ENCODE data around the gene ZNF516.

ZNF516 gene

GRCh38 chr18:76335859-76336640, 159.0 kb downstream of the ZNF516 start:
- no peak overlapping the region for H4K91ac ChIP-seq (ENCODE audit: low read length)
- no peak overlapping the region for H3K4me2 ChIP-seq (ENCODE audit: low read length, poor library complexity, severe bottlenecking)
- no peak overlapping the region for H2BK5ac ChIP-seq (ENCODE audit: low read depth, low read length, poor library complexity, severe bottlenecking)
- H3K18ac ChIP-seq (ENCODE audit: low read depth in 1 of 2, low read length in 2 of 2) = no peak overlapping the region
- WGBS = 95% methylated on average over 9 of the region's 10 CpGs
- H3K14ac ChIP-seq (ENCODE audit: low read length in 2 of 2) = no peak overlapping the region
- DNase-seq = no peak
- no peaks in the 10 kb centered on the region for H3K27me3 ChIP-seq (ENCODE audit: control insufficient read depth in 1 of 2, insufficient read depth in 1 of 2, low read length in 2 of 2)
- no peak overlapping the region for H2BK15ac ChIP-seq (ENCODE audit: low read depth, poor library complexity, severe bottlenecking)
- H3K4me3 ChIP-seq (ENCODE audit: insufficient read depth in 1 of 2, low read depth in 1 of 2, low read length in 2 of 2) = no peak overlapping the region
- H2AK5ac ChIP-seq (ENCODE audit: low read length, severe bottlenecking) = no peak overlapping the region
- no peak overlapping the region for H2AFZ ChIP-seq (ENCODE audit: low read depth, low read length)
- H3K23ac ChIP-seq (ENCODE audit: low read length in 2 of 2) = no peak overlapping the region
- H2BK120ac ChIP-seq (ENCODE audit: low read depth, low read length) = no peak overlapping the region
- no peaks in the 10 kb centered on the region for H3K4me1 ChIP-seq (ENCODE audit: control insufficient read depth, insufficient read depth, low read depth, low read length)
- no peak overlapping the region for H3K4ac ChIP-seq (ENCODE audit: low read depth in 1 of 2, low read length in 2 of 2)
- no peak overlapping the region for H3K27ac ChIP-seq (ENCODE audit: low read length, poor library complexity, severe bottlenecking)
- H3K36me3 ChIP-seq (ENCODE audit: control insufficient read depth in 1 of 2, insufficient read depth in 2 of 2, low read depth in 1 of 2, low read length in 2 of 2) = no peaks in the 10 kb centered on the region
- no peak overlapping the region for H4K8ac ChIP-seq (ENCODE audit: low read length)
- H2BK12ac ChIP-seq (ENCODE audit: low read length in 2 of 2) = no peak overlapping the region
- H3K9me3 ChIP-seq (ENCODE audit: control insufficient read depth, low read length) = peaks cover 7% of the 10 kb centered on the region
- H3K79me1 ChIP-seq (replicated peaks; ENCODE audit: low read length, poor library complexity, severe bottlenecking) = no peaks in the 10 kb centered on the region
- no peak overlapping the region for H3K9ac ChIP-seq (ENCODE audit: low read length)

GRCh38 chr18:76328140-76328539, 166.9 kb downstream of the ZNF516 start:
- H3K4ac ChIP-seq (ENCODE audit: low read depth in 1 of 2, low read length in 2 of 2) = no peak overlapping the region
- no peaks in the 10 kb centered on the region for H3K4me1 ChIP-seq (ENCODE audit: control insufficient read depth, insufficient read depth, low read depth, low read length)
- no peak overlapping the region for H2AK5ac ChIP-seq (ENCODE audit: low read length, severe bottlenecking)
- 49% methylated on average over 4 of the region's 4 CpGs for WGBS
- no peak overlapping the region for H2BK120ac ChIP-seq (ENCODE audit: low read depth, low read length)
- peaks cover 0 to 5% of the 10 kb centered on the region in 2 experiments for H3K27me3 ChIP-seq (ENCODE audit: control insufficient read depth in 1 of 2, insufficient read depth in 1 of 2, low read length in 2 of 2)
- H3K79me1 ChIP-seq (replicated peaks; ENCODE audit: low read length, poor library complexity, severe bottlenecking) = no peaks in the 10 kb centered on the region
- peaks cover 26% of the 10 kb centered on the region for H3K9me3 ChIP-seq (ENCODE audit: control insufficient read depth, low read length)
- no peak overlapping the region for H3K4me3 ChIP-seq (ENCODE audit: insufficient read depth in 1 of 2, low read depth in 1 of 2, low read length in 2 of 2)
- no peak overlapping the region for H4K8ac ChIP-seq (ENCODE audit: low read length)
- H3K9ac ChIP-seq (ENCODE audit: low read length) = no peak overlapping the region
- H3K18ac ChIP-seq (ENCODE audit: low read depth in 1 of 2, low read length in 2 of 2) = no peak overlapping the region
- H2BK15ac ChIP-seq (ENCODE audit: low read depth, poor library complexity, severe bottlenecking) = no peak overlapping the region
- H3K14ac ChIP-seq (ENCODE audit: low read length in 2 of 2) = no peak overlapping the region
- no peak overlapping the region for H3K23ac ChIP-seq (ENCODE audit: low read length in 2 of 2)
- no peak overlapping the region for H2BK12ac ChIP-seq (ENCODE audit: low read length in 2 of 2)
- no peak overlapping the region for H3K27ac ChIP-seq (ENCODE audit: low read length, poor library complexity, severe bottlenecking)
- no peak overlapping the region for H2AFZ ChIP-seq (ENCODE audit: low read depth, low read length)
- no peaks in the 10 kb centered on the region for H3K36me3 ChIP-seq (ENCODE audit: control insufficient read depth in 1 of 2, insufficient read depth in 2 of 2, low read depth in 1 of 2, low read length in 2 of 2)
- no peak overlapping the region for H4K91ac ChIP-seq (ENCODE audit: low read length)
- DNase-seq = no peak
- H2BK5ac ChIP-seq (ENCODE audit: low read depth, low read length, poor library complexity, severe bottlenecking) = no peak overlapping the region
- no peak overlapping the region for H3K4me2 ChIP-seq (ENCODE audit: low read length, poor library complexity, severe bottlenecking)

- H3K36me3 ChIP-seq (ENCODE audit: control insufficient read depth in 1 of 2, insufficient read depth in 2 of 2, low read depth in 1 of 2, low read length in 2 of 2) = no peaks in the 10 kb centered on the region
- no peak overlapping the region for H2BK15ac ChIP-seq (ENCODE audit: low read depth, poor library complexity, severe bottlenecking)
- H2BK5ac ChIP-seq (ENCODE audit: low read depth, low read length, poor library complexity, severe bottlenecking) = no peak overlapping the region
- no peak overlapping the region for H2AK5ac ChIP-seq (ENCODE audit: low read length, severe bottlenecking)
- no peak overlapping the region for H3K4ac ChIP-seq (ENCODE audit: low read depth in 1 of 2, low read length in 2 of 2)
- H3K9me3 ChIP-seq (ENCODE audit: control insufficient read depth, low read length) = peaks cover 5% of the 10 kb centered on the region
- no peak overlapping the region for H3K23ac ChIP-seq (ENCODE audit: low read length in 2 of 2)
- H3K27ac ChIP-seq (ENCODE audit: low read length, poor library complexity, severe bottlenecking) = no peak overlapping the region
- no peaks in the 10 kb centered on the region for H3K4me1 ChIP-seq (ENCODE audit: control insufficient read depth, insufficient read depth, low read depth, low read length)
- no peak overlapping the region for H2AFZ ChIP-seq (ENCODE audit: low read depth, low read length)
- H2BK120ac ChIP-seq (ENCODE audit: low read depth, low read length) = no peak overlapping the region
- WGBS = 94% methylated on average over 6 of the region's 7 CpGs
- H3K27me3 ChIP-seq (ENCODE audit: control insufficient read depth in 1 of 2, insufficient read depth in 1 of 2, low read length in 2 of 2) = peaks cover 0 to 2% of the 10 kb centered on the region in 2 experiments
- DNase-seq = no peak
- no peak overlapping the region for H4K91ac ChIP-seq (ENCODE audit: low read length)
- H3K79me1 ChIP-seq (replicated peaks; ENCODE audit: low read length, poor library complexity, severe bottlenecking) = no peaks in the 10 kb centered on the region
- no peak overlapping the region for H4K8ac ChIP-seq (ENCODE audit: low read length)
- H3K14ac ChIP-seq (ENCODE audit: low read length in 2 of 2) = no peak overlapping the region
- H3K18ac ChIP-seq (ENCODE audit: low read depth in 1 of 2, low read length in 2 of 2) = no peak overlapping the region
- no peak overlapping the region for H3K9ac ChIP-seq (ENCODE audit: low read length)
- no peak overlapping the region for H3K4me2 ChIP-seq (ENCODE audit: low read length, poor library complexity, severe bottlenecking)
- no peak overlapping the region for H2BK12ac ChIP-seq (ENCODE audit: low read length in 2 of 2)
- no peak overlapping the region for H3K4me3 ChIP-seq (ENCODE audit: insufficient read depth in 1 of 2, low read depth in 1 of 2, low read length in 2 of 2)
Observed at GRCh38 chr18:76323891-76324290, 171.2 kb downstream of the ZNF516 start.

- Histone ChIP-seq H2BK120ac (ENCODE audit: low read depth, low read length) (no peak overlapping the region), H3K9ac (ENCODE audit: low read length) (no peak overlapping the region), H2AK5ac (ENCODE audit: low read length, severe bottlenecking) (no peak overlapping the region), H3K23ac (ENCODE audit: low read length in 2 of 2) (no peak overlapping the region), H3K4me2 (ENCODE audit: low read length, poor library complexity, severe bottlenecking) (no peak overlapping the region), H2BK15ac (ENCODE audit: low read depth, poor library complexity, severe bottlenecking) (no peak overlapping the region), H3K14ac (ENCODE audit: low read length in 2 of 2) (no peak overlapping the region), H3K27ac (ENCODE audit: low read length, poor library complexity, severe bottlenecking) (no peak overlapping the region), H3K18ac (ENCODE audit: low read depth in 1 of 2, low read length in 2 of 2) (no peak overlapping the region), H3K27me3 (ENCODE audit: control insufficient read depth in 1 of 2, insufficient read depth in 1 of 2, low read length in 2 of 2) (no peaks in the 10 kb centered on the region), H3K4me1 (ENCODE audit: control insufficient read depth, insufficient read depth, low read depth, low read length) (no peaks in the 10 kb centered on the region), H3K4ac (ENCODE audit: low read depth in 1 of 2, low read length in 2 of 2) (no peak overlapping the region), H3K36me3 (ENCODE audit: control insufficient read depth in 1 of 2, insufficient read depth in 2 of 2, low read depth in 1 of 2, low read length in 2 of 2) (no peaks in the 10 kb centered on the region), H3K4me3 (ENCODE audit: insufficient read depth in 1 of 2, low read depth in 1 of 2, low read length in 2 of 2) (no peak overlapping the region), H4K8ac (ENCODE audit: low read length) (no peak overlapping the region), H4K91ac (ENCODE audit: low read length) (no peak overlapping the region), H3K79me1 (replicated peaks; ENCODE audit: low read length, poor library complexity, severe bottlenecking) (no peaks in the 10 kb centered on the region), H2AFZ (ENCODE audit: low read depth, low read length) (no peak overlapping the region), H2BK12ac (ENCODE audit: low read length in 2 of 2) (no peak overlapping the region), H2BK5ac (ENCODE audit: low read depth, low read length, poor library complexity, severe bottlenecking) (no peak overlapping the region), H3K9me3 (ENCODE audit: control insufficient read depth, low read length) (no peaks in the 10 kb centered on the region)
- no peak for DNase-seq
- WGBS = 86% methylated on average over 7 of the region's 7 CpGs
Observed at GRCh38 chr18:76322686-76323085, 172.4 kb downstream of the ZNF516 start.
